Activated T-cell treated with anti-CD3 and anti-CD28 coated beads, Interleukin-2, amount 50 U/mL, for 72 hours (primary cell): ENCODE results near the gene ANXA11. TPM values are rescaled to one million over a fixed set of nuclear protein-coding genes. Genes with fewer than 3 reads are reported as not detected.
"Not testable (repeated sequence)": the region's sequence is repeated elsewhere in the genome, so short reads cannot be mapped to it uniquely, and the experiment has no call there.

Source experiments
- ATAC-seq, 2 donors: fragments of 150-1000 bp; cut with Tn5 transposase; replicated peaks in 1 of 2; 2 replicates each; pipeline ENCODE4 v1.10.0; 2021; ENCODE audit warnings: moderate library complexity in 2 of 2, mild to moderate bottlenecking in 1 of 2
- DNase-seq, 2 donors: peaks; one replicate each; pipeline ENCODE4 v3.0.0; 2021 to 2022; ENCODE audit warnings: mixed read lengths in 1 of 2
- H3K27ac Mint-ChIP-seq: one replicate; pipeline ENCODE4 v1.8.0; 2022; ENCODE audit warnings: mild to moderate bottlenecking, moderate library complexity, mixed read lengths
- H3K27me3 Mint-ChIP-seq: one replicate; pipeline ENCODE4 v1.8.0; 2022; ENCODE audit warnings: low read depth, mixed read lengths
- H3K36me3 Mint-ChIP-seq, 2 donors: one replicate each; pipeline ENCODE4 v1.8.0; 2022; ENCODE audit warnings: mixed read lengths in 2 of 2, mild to moderate bottlenecking in 1 of 2; ENCODE audit not compliant: insufficient read depth in 2 of 2
- H3K4me1 Mint-ChIP-seq: one replicate; pipeline ENCODE4 v1.8.0; 2022; ENCODE audit warnings: low read depth, mixed read lengths
- H3K4me3 Mint-ChIP-seq, 2 donors: one replicate each; pipeline ENCODE4 v1.8.0; 2022; ENCODE audit warnings: mild to moderate bottlenecking in 2 of 2, mixed read lengths in 2 of 2, moderate library complexity in 2 of 2
- H3K9me3 Mint-ChIP-seq, 2 donors: one replicate each; pipeline ENCODE4 v1.8.0; 2022; ENCODE audit warnings: mixed read lengths in 2 of 2
- total RNA-seq, 2 donors: library from RNA; stranded (reverse); gene quantifications; one replicate each; pipeline ENCODE4 v1.2.3, GENCODE V29; 2022

Gene ANXA11
- total RNA-seq, 2 donors from 2014 or later = 207 to 229 TPM

DNA sequence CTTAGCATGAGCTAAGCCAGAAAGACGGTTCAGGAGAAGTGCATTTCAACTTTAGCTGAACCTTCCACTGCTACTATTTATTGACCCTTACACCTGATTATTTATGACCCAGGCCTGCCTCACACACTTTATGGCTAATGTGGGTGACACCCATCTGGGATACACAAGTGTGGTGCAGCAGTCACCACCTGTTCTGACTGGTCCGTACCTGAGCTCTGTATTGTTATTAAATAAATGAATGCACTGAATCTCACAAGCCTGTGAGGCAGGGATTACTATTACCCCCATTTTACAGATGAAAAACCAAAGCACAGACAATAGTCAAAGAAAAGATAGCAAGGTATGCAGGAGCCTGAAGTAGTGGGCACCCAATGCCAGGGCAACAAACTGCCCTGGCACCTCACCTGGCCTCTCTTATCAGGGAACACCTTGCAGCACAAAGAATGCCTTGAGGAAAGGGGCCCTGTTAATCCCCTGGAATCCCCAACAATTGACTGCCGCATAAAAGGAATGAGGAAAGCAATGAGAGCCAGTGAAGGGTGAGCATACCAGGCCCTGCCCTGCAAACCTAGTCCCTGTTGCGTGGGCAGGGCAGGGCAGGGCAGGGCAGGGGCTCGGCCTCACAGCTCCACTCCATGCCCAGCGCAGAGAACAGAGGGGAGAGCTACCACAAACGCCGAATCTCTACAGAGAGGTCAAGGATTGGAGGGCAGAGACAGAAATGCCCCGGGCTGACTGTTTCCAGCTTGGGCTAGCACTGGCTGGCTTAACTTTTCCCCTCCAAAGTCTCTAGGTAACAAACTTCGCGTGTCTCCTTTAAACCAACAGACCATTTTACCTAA lies 1.3 kb downstream of the ANXA11 start:
- Mint-ChIP-seq H3K36me3 (peaks cover 2 to 7% of the 10 kb centered on the region in 2 donors), H3K9me3 (no peaks in the 10 kb centered on the region), H3K27ac (peak overlapping the region; percentile 82), H3K27me3 (no peaks in the 10 kb centered on the region), H3K4me1 (peaks cover 61% of the 10 kb centered on the region), H3K4me3 (peak overlapping the region; percentile 85 to 87)
- ATAC-seq = peak in 1 of 2 donors; percentile 20
- DNase-seq = peak in 1 of 2 donors; percentile 43

- Mint-ChIP-seq H3K36me3 (peaks cover 2 to 7% of the 10 kb centered on the region in 2 donors), H3K9me3 (no peaks in the 10 kb centered on the region), H3K27me3 (no peaks in the 10 kb centered on the region), H3K4me3 (peak overlapping the region; percentile 85 to 87), H3K27ac (peak overlapping the region; percentile 82), H3K4me1 (peaks cover 68% of the 10 kb centered on the region)
- peak; percentile 77 to 84 for DNase-seq
- peak; percentile 75 to 76 for ATAC-seq
Measured at GRCh38 chr10:80202934-80203834, 2.2 kb downstream of the ANXA11 start.

DNA sequence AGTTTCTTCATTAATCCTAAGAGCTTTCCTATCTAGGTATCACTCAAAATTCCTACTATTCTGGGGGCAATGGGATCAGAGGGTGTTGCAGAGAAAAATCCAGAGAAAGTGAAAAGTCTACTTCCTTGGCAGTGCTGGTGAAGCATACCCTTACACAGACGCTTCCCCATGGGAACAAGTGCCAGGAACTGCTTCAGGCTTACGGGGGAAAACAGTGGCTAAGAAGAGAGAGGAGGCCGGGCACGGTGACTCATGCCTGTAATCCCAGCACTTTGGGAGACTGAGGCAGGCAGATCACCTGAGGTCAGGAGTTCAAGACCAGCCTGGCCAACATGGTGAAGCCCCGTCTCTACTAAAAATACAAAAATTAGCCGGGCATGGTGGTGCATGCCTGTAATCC lies 2.8 kb downstream of the ANXA11 start:
- Mint-ChIP-seq H3K4me1 (peaks cover 74% of the 10 kb centered on the region), H3K4me3 (peak overlapping the region; percentile 85 to 87), H3K27ac (peak overlapping the region; percentile 82)
- ATAC-seq, H3K36me3 Mint-ChIP-seq, DNase-seq, H3K9me3 Mint-ChIP-seq, H3K27me3 Mint-ChIP-seq: not testable (repeated sequence)

- Mint-ChIP-seq H3K27me3 (no peaks in the 10 kb centered on the region), H3K9me3 (no peaks in the 10 kb centered on the region), H3K4me3 (peak overlapping the region; percentile 85 to 87), H3K27ac (peak overlapping the region; percentile 82), H3K4me1 (peaks cover 81% of the 10 kb centered on the region), H3K36me3 (peaks cover 2 to 7% of the 10 kb centered on the region in 2 donors)
- ATAC-seq (no peak), DNase-seq (no peak)
Measured at GRCh38 chr10:80201608-80202141, 3.7 kb downstream of the ANXA11 start.

GRCh38 chr10:80200687-80201086 lies 4.7 kb downstream of the ANXA11 start:
- no peaks in the 10 kb centered on the region for H3K27me3 Mint-ChIP-seq
- H3K4me1 Mint-ChIP-seq = peaks cover 81% of the 10 kb centered on the region
- DNase-seq (no peak), ATAC-seq (no peak)
- H3K27ac Mint-ChIP-seq = peak overlapping the region; percentile 82
- H3K4me3 Mint-ChIP-seq = peak overlapping the region; percentile 9 to 85
- peaks cover 0 to 2% of the 10 kb centered on the region in 2 donors for H3K9me3 Mint-ChIP-seq
- H3K36me3 Mint-ChIP-seq = peaks cover 7 to 11% of the 10 kb centered on the region in 2 donors

- no peaks in the 10 kb centered on the region for H3K27me3 Mint-ChIP-seq
- DNase-seq (no peak), ATAC-seq (no peak)
- peaks cover 10 to 13% of the 10 kb centered on the region in 2 donors for H3K36me3 Mint-ChIP-seq
- no peak overlapping the region for H3K4me3 Mint-ChIP-seq
- H3K27ac Mint-ChIP-seq = peak overlapping the region; percentile 24
- peaks cover 83% of the 10 kb centered on the region for H3K4me1 Mint-ChIP-seq
- peaks cover 0 to 4% of the 10 kb centered on the region in 2 donors for H3K9me3 Mint-ChIP-seq
Measured at GRCh38 chr10:80200259-80200658, 5.1 kb downstream of the ANXA11 start.

- ATAC-seq = no peak
- peaks cover 0 to 4% of the 10 kb centered on the region in 2 donors for H3K9me3 Mint-ChIP-seq
- H3K27ac Mint-ChIP-seq = peak overlapping the region; percentile 6
- H3K4me1 Mint-ChIP-seq = peaks cover 88% of the 10 kb centered on the region
- no peak for DNase-seq
- peaks cover 10 to 13% of the 10 kb centered on the region in 2 donors for H3K36me3 Mint-ChIP-seq
- no peaks in the 10 kb centered on the region for H3K27me3 Mint-ChIP-seq
- no peak overlapping the region for H3K4me3 Mint-ChIP-seq
Measured at GRCh38 chr10:80199828-80200227, 5.5 kb downstream of the ANXA11 start.

DNA sequence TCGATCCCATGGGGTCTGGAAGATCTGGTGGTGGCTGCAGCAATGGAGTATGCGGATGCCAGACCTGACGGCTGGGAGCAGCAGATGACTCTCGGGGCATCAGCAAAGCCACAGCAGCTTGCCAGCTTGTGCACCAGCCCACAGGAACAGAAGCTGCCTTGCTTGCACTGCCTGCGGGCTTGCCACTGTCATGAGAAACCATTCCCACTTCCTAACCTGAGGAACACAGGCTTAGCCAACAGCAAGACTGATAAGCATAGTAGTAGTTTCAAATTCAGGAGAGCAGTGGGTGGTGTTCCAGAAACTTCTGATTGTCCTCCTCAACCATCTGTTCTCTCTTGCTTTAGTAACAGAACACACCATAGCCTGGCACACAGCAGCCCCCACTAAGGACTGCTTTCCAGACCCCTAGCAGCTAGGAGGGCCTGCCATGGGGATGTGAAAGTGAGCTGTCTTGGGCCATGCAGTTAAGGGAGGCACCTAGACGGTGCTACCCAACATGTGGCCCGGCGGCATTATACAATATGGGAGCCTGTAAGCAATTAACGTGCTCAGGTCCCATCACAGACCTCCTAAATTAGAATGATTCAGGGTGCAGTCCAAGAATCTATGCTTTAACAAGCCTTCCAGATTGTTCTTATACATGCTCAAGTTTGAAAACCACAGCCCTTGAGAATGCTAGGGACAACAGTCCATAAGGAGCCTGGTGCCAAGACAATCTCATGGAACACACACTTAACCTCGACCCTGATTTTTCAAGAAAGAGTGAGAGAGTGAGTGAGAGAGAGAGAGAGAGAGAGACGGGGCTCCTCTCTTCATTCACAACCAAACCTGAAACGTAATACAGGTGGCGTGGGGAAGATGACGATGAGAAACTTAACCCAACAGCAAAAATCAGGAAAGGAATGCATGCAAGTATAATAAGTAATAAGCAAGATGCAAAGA lies 7.1 kb downstream of the ANXA11 start:
- Mint-ChIP-seq H3K4me3 (peak overlapping the region; percentile 25 to 57), H3K27ac (peak overlapping the region; percentile 35), H3K36me3 (peaks cover 10 to 12% of the 10 kb centered on the region in 2 donors), H3K27me3 (no peaks in the 10 kb centered on the region), H3K4me1 (peaks cover 85% of the 10 kb centered on the region), H3K9me3 (peaks cover 0 to 4% of the 10 kb centered on the region in 2 donors)
- DNase-seq = no peak
- no peak for ATAC-seq

DNA sequence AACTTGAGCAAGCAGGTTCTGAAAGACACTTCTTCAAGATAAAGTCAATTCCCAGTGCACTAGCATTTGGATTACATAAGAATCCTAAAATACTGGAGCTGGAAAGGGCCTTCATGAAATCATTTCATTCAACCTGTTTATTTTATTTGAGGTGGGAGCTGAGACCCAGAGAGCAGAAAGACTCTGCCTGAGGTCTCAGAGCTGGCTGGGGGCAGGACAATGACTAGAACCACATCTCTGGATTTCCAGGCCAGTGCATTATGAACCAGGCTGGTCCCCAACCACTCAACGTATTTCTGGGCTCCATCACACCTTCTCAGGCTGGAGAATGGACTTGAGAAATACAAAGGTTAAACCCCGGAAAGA lies 8.4 kb downstream of the ANXA11 start:
- no peaks in the 10 kb centered on the region for H3K27me3 Mint-ChIP-seq
- H3K4me1 Mint-ChIP-seq = peaks cover 85% of the 10 kb centered on the region
- peak overlapping the region; percentile 99 for H3K27ac Mint-ChIP-seq
- H3K36me3 Mint-ChIP-seq = peaks cover 14 to 24% of the 10 kb centered on the region in 2 donors
- ATAC-seq (no peak), DNase-seq (no peak)
- peak overlapping the region; percentile 57 to 91 for H3K4me3 Mint-ChIP-seq
- H3K9me3 Mint-ChIP-seq = peaks cover 7 to 8% of the 10 kb centered on the region in 2 donors

DNA sequence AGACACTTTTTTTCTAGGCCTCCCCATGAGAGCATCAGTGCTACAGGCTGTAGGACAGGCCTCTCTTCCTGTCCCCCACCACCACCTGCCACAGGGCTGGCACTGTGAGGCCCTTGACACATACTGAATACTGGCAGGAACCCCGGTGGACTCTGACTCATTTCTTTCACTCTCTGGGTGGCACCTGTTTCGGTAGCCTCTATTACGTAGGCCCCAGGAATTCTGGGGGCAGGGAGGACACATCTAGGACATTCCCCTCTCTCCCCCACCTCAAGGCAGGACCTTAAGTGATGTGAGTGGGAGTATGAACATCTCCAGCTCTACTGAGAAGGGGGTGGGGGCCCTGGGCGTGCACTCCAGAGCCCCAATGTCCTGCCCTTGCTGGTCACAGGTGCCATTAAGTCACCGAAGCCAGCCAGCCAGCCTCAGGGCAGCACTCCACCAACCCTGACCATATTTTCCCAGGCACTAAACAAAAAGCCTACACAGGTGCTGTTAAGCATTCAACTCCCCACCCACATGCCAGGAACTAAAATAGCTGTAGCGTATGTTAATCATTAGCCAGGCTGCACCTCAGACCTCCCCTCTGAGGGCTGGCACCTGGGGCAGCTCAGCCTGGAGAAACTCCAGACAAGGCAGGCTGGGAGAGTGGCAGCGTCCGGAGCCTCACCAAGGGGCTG lies 8.9 kb downstream of the ANXA11 start:
- Mint-ChIP-seq H3K4me1 (peaks cover 85% of the 10 kb centered on the region), H3K36me3 (peaks cover 14 to 29% of the 10 kb centered on the region in 2 donors), H3K27me3 (no peaks in the 10 kb centered on the region), H3K27ac (peak overlapping the region; percentile 99), H3K4me3 (peak overlapping the region; percentile 57 to 91), H3K9me3 (peaks cover 7 to 8% of the 10 kb centered on the region in 2 donors)
- ATAC-seq (peak; percentile 98 to 99), DNase-seq (peak; percentile 78 to 84)

- ATAC-seq = no peak
- Mint-ChIP-seq H3K9me3 (peaks cover 7 to 8% of the 10 kb centered on the region in 2 donors), H3K27ac (peak overlapping the region; percentile 99), H3K4me1 (peaks cover 76% of the 10 kb centered on the region), H3K4me3 (peak overlapping the region; percentile 57 to 91), H3K36me3 (peaks cover 13 to 27% of the 10 kb centered on the region in 2 donors), H3K27me3 (no peaks in the 10 kb centered on the region)
- DNase-seq = no peak
Measured at GRCh38 chr10:80195046-80195574, 10.2 kb downstream of the ANXA11 start.
